HEK293 (cell line): ENCODE results near the gene ZNF552.
"Not testable (repeated sequence)": the region's sequence is repeated elsewhere in the genome, so short reads cannot be mapped to it uniquely, and the experiment has no call there.

Experiments used
- CTCF ChIA-PET: fragments of 350-600 bp; formaldehyde crosslinking; extraction: SDS; loops from one replicate; lab custom pipeline; 2021; ENCODE audit warnings: antibody characterized with exemption; lab: Yijun Ruan, JAX
- POLR2A ChIA-PET: fragments of 300-600 bp; formaldehyde crosslinking; extraction: SDS; loops from one replicate; lab custom pipeline; 2020; ENCODE audit warnings: antibody characterized with exemption, inconsistent platforms; lab: Yijun Ruan, JAX
- H3K27ac ChIP-seq: fragments of 200-500 bp; sonication (Bioruptor generic); 2 replicates; pipeline ENCODE4 v1.5.1; 2014; ENCODE audit warnings: low read depth, low read length, control low read depth, inconsistent platforms; ENCODE audit errors: extremely low read depth
- H3K36me3 ChIP-seq, 2 experiments: fragments of 200-500 bp in 1 of 2; sonication (Bioruptor generic) in 1 of 2; 1 replicate in 1 of 2; 2 replicates in 1 of 2; pipeline ENCODE4 v1.5.1; 2014 to 2017; ENCODE audit warnings: inconsistent platforms in 2 of 2, low read length in 2 of 2; ENCODE audit not compliant: control insufficient read depth in 2 of 2, insufficient read depth in 1 of 2
- H3K4me1 ChIP-seq: fragments of 200-500 bp; sonication (Bioruptor generic); 2 replicates; pipeline ENCODE4 v1.5.1; 2014; ENCODE audit warnings: mild to moderate bottlenecking, low read length, inconsistent platforms; ENCODE audit not compliant: control insufficient read depth, insufficient read depth
- H3K4me3 ChIP-seq: 2 replicates; pipeline ENCODE4 v1.5.1; 2011; ENCODE audit warnings: low read depth, mild to moderate bottlenecking, control low read depth, low read length, moderate library complexity
- H3K9me3 ChIP-seq: fragments of 200-500 bp; sonication (Bioruptor generic); 2 replicates; pipeline ENCODE4 v1.5.1; 2014; ENCODE audit warnings: low read depth, low read length, inconsistent platforms; ENCODE audit not compliant: control insufficient read depth, insufficient read depth
- HOXD13 ChIP-seq: sonication (generic); formaldehyde crosslinking; IDR thresholded peaks from 2 replicates; pipeline ENCODE4 v1.8.0; 2022; ENCODE audit warnings: missing genetic modification reagents, borderline replicate concordance
- MZF1 ChIP-seq: fragments of 450-650 bp; formaldehyde crosslinking; IDR thresholded peaks from 2 replicates; pipeline ENCODE4 v1.5.1; 2017; ENCODE audit warnings: missing biosample characterization, missing genetic modification characterization, borderline replicate concordance
- SP2 ChIP-seq: fragments of 450-650 bp; formaldehyde crosslinking; IDR thresholded peaks from 2 replicates; pipeline ENCODE4 v1.5.1; 2016; ENCODE audit warnings: missing biosample characterization, missing genetic modification characterization
- SP3 ChIP-seq: fragments of 450-650 bp; formaldehyde crosslinking; IDR thresholded peaks from 2 replicates; pipeline ENCODE4 v1.5.1; 2016; ENCODE audit warnings: missing biosample characterization, missing genetic modification characterization
- YY2 ChIP-seq: fragments of 450-650 bp; formaldehyde crosslinking; IDR thresholded peaks from 2 replicates; pipeline ENCODE4 v1.5.1; 2016; ENCODE audit warnings: missing biosample characterization, missing genetic modification characterization
- ZBTB17 ChIP-seq: fragments of 450-650 bp; formaldehyde crosslinking; IDR thresholded peaks from 2 replicates; pipeline ENCODE4 v1.5.1; 2016; ENCODE audit warnings: missing biosample characterization, missing genetic modification characterization
- ZBTB20 ChIP-seq: fragments of 450-650 bp; formaldehyde crosslinking; IDR thresholded peaks from 2 replicates; pipeline ENCODE4 v1.5.1; 2016; ENCODE audit warnings: missing biosample characterization, missing genetic modification characterization
- ZBTB26 ChIP-seq: fragments of 450-650 bp; formaldehyde crosslinking; optimal IDR thresholded peaks from 2 replicates; pipeline ENCODE3; 2016; ENCODE audit warnings: missing biosample characterization, mild to moderate bottlenecking, missing genetic modification characterization
- ZBTB8A ChIP-seq: fragments of 450-650 bp; formaldehyde crosslinking; IDR thresholded peaks from 2 replicates; pipeline ENCODE4 v1.5.1; 2016; ENCODE audit warnings: missing biosample characterization, missing genetic modification characterization
- ZFP37 ChIP-seq: fragments of 450-650 bp; formaldehyde crosslinking; IDR thresholded peaks from 2 replicates; pipeline ENCODE4 v1.5.1; 2016; ENCODE audit warnings: missing biosample characterization, missing genetic modification characterization
- ZNF335 ChIP-seq: fragments of 450-650 bp; formaldehyde crosslinking; conservative IDR thresholded peaks from 2 replicates; pipeline ENCODE4 v1.5.1; 2016; ENCODE audit warnings: missing biosample characterization, missing genetic modification characterization
- ZNF518A ChIP-seq: fragments of 450-650 bp; formaldehyde crosslinking; conservative IDR thresholded peaks from 2 replicates; pipeline ENCODE4 v1.5.1; 2016; ENCODE audit warnings: low read depth, missing biosample characterization, missing genetic modification characterization
- ZNF580 ChIP-seq: fragments of 450-650 bp; formaldehyde crosslinking; IDR thresholded peaks from 2 replicates; pipeline ENCODE4 v1.5.1; 2016; ENCODE audit warnings: missing biosample characterization, missing genetic modification characterization
- ZNF600 ChIP-seq: fragments of 450-650 bp; formaldehyde crosslinking; IDR thresholded peaks from 2 replicates; pipeline ENCODE4 v1.5.1; 2016; ENCODE audit warnings: missing biosample characterization, missing genetic modification characterization
- ZNF629 ChIP-seq: fragments of 450-650 bp; formaldehyde crosslinking; IDR thresholded peaks from 2 replicates; pipeline ENCODE4 v1.5.1; 2017; ENCODE audit warnings: missing biosample characterization, missing genetic modification characterization
- ZNF692 ChIP-seq: fragments of 450-650 bp; formaldehyde crosslinking; IDR thresholded peaks from 2 replicates; pipeline ENCODE4 v1.5.1; 2016; ENCODE audit warnings: missing biosample characterization, missing genetic modification characterization
- ZNF76 ChIP-seq: fragments of 450-650 bp; formaldehyde crosslinking; IDR thresholded peaks from 2 replicates; pipeline ENCODE4; 2016; ENCODE audit warnings: low read depth, missing biosample characterization, missing genetic modification characterization, borderline replicate concordance

ZNF552 gene

DNA sequence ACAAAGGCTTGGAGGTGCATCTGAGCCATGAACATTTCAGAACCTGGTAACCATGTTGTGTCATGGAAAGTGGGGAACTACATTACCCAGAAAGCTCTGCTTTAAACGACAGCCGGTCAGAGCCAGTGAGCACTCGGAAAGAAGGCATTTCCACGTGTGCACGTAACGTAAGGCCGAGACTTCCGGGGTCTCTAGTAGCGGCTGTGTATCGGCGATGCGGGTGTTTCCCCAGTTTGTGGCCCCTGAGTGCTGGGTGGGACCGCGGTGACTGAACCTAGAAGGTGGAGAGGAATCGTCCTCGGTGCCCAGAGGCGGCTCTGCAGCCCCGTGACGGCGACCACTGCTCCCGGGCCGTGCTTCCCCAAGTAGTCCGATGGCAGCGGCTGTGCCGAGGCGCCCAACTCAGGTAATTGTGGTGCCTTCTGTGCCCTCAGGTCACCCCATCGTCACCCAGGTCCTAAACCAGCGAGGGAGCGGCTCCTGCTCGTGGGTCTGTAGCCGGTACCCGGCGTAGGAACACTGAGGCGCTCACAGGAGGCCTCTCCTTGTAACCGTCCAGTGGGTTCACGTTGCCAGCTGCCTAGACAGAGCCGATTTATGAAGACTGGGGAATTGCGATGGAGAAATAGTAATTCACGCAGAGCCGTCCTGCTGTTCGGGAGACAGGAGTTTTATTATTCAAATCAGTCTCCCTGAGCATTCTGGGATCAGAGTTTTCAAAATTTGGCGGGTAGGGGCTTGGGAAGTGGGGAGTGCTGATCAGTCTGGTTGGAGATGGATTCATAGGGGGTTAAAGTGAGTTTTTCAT, 35.2 kb upstream of the ZNF552 start, which contains the start of gene ZNF587 (continued):
- TF ChIP-seq ZBTB8A (tag by site-specific recombination) (0 out of 2 replicates have a peak, but pooled peaks have one; percentile 27), ZBTB26 (tag by site-specific recombination) (peak; percentile 28), HOXD13 (CRISPR knock-in tag) (peak; percentile 57; the same call in 1 of the 2 replicates), ZNF518A (tag by site-specific recombination) (peak; percentile 55; the same call in 1 of the 2 replicates), ZNF692 (tag by site-specific recombination) (peak; percentile 28; the same call in 1 of the 2 replicates), ZNF629 (tag by site-specific recombination) (peak; percentile 20; the same call in 1 of the 2 replicates), ZNF76 (tag by site-specific recombination) (peak; percentile 88), ZBTB20 (tag by site-specific recombination) (peak; percentile 65; the same call in 1 of the 2 replicates), SP3 (tag by site-specific recombination) (peak; percentile 57), SP2 (tag by site-specific recombination) (peak; percentile 74), ZNF580 (0 out of 2 replicates have a peak, but pooled peaks have one; percentile 23), YY2 (0 out of 2 replicates have a peak, but pooled peaks have one; percentile 32)

DNA sequence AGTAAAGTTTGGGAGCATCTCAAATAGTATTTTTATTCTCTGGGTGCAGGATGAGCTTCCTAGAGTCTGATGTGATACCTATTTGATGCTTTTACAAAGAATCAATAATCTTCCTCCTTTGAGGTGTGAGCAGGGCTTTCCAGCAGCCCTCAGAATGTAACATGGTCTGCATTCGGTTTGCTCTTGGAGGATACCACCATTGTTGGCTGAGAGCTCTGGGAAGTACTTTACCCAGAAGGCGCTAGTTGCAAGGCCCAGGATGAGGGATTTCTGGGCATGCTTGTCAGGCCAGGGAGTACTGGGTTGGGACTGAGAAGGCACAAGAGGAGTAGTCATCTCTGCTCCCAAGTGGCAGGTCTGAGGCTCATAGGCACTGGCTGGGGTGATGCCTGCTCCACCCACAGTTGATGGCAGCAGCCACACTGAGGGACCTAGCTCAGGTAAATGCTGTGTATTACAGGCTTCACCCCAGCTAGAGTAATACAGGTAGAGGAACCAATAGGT, 34.5 kb upstream of the ZNF552 start:
- not testable (repeated sequence) for H3K9me3 ChIP-seq, H3K27ac ChIP-seq, H3K4me1 ChIP-seq
- peak overlapping the region; percentile 86 for H3K4me3 ChIP-seq
- peaks cover 33 to 36% of the 10 kb centered on the region in 2 experiments for H3K36me3 ChIP-seq
- ChIA-PET CTCF (interaction anchor here (0.6 kb wide), 1 partner anchor 30 kb away, joined by 3 read pairs; no protein-coding TSS in a partner anchor), POLR2A (interaction anchor here (0.6 to 1.0 kb wide), 4 partner anchors 13 to 67 kb away, joined by 3 to 8 read pairs (median 4); partner anchors contain the start of genes ZNF417 and ZNF552)
- TF ChIP-seq ZBTB17 (tag by site-specific recombination): peak; percentile 87; the same call in 1 of the 2 replicates
- TF ChIP-seq ZFP37 (tag by site-specific recombination): 0 out of 2 replicates have a peak, but pooled peaks have one; percentile 21
- TF ChIP-seq MZF1 (tag by site-specific recombination): 0 out of 2 replicates have a peak, but pooled peaks have one; percentile 15
- peak; percentile 95 for TF ChIP-seq ZNF335
- TF ChIP-seq ZNF600: 0 out of 2 replicates have a peak, but pooled peaks have one; percentile 29

DNA sequence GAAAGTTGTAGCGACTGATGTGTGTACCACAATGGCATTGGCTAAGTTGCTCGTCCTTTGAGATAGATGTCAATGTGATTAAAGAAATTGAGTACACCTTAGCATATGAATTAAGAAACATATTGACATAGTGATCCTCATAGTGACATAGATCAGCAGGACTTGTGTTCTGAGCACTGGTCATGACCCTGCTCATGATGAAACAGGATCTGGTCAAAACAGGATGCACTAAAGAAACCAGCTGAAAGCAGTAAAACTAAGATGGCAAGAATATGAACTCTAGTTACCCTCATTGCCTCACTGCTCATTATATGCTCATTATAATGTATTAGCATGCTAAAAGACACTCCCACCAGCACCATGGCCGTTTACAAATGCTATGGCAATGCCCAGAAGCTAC, 32.5 kb upstream of the ZNF552 start:
- peaks cover 33% of the 10 kb centered on the region in 2 experiments for H3K36me3 ChIP-seq
- CTCF ChIA-PET: interaction anchor here (0.6 kb wide), 2 partner anchors 57 to 512 kb away, joined by 3 read pairs; no protein-coding TSS in a partner anchor
- H3K4me1 ChIP-seq, H3K9me3 ChIP-seq, H3K27ac ChIP-seq, H3K4me3 ChIP-seq: not testable (repeated sequence)
- POLR2A ChIA-PET: interaction anchor here (0.6 kb wide), 1 partner anchor 105 kb away, joined by 6 read pairs; no protein-coding TSS in a partner anchor
